ENCODE results near the gene BTLA.
"Not testable (repeated sequence)": the region's sequence is repeated elsewhere in the genome, so short reads cannot be mapped to it uniquely, and the experiment has no call there.

BTLA gene

DNA sequence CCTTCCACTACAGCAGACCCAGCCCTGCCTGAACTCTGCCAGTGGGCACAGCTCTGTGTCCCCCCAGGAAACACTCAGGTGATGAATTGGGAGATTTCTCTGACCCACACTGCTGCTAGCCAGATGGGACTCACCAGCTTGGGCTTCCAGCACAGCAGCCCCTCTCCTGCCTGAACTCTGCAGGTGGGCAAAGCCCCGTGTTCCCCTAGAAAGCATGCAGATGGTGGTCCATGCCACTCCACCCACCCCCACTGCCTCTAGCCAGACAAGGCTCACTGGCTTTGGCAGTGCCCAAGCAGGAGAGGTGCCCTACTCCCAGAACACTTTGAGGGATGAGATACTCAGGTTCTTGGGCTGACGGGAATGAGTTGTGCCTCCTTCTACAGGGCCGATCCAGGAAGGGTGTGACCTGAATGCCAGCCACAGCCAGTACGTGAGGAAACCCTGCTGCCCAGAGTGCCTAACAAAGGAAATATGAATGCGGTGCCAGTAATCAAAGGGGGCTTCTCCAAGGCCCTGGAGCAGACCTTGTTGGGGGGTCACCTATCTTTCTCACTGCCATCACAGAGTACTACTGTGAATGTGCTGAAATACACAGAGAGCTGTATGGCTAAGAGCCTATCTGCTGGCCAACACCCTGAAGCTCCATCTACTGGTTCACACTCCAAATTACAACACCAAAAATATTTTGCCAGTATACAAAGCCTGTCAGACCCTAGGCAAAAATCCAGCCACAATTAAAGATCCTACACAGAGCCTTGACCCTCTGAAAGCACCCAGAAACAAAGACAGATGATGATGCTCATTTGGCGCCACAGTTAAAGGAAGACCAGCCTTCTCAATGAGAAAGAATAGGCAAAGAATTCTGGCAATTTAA is 61.9 kb downstream of the BTLA start:
- DNase-seq: no peak

DNA sequence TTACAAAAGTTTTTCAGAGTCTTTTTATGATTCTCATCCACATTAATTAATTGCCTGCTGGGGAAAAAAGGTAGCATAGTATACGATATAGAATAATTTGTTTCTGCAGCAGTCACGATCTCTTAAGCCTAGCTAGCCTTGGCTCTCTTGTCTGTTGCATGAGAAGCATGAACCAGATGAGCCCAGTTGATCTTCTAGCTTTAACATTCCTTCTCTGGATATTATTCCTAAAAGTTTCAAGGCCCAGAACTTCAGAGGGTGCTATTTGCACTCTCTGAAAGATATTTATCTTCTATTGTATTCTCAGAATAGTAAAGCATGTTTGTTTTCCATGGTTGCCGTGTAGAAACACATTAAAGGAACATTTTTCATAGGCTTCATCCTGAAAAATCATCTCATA is 69.3 kb downstream of the BTLA start:
- no peak for DNase-seq

DNA sequence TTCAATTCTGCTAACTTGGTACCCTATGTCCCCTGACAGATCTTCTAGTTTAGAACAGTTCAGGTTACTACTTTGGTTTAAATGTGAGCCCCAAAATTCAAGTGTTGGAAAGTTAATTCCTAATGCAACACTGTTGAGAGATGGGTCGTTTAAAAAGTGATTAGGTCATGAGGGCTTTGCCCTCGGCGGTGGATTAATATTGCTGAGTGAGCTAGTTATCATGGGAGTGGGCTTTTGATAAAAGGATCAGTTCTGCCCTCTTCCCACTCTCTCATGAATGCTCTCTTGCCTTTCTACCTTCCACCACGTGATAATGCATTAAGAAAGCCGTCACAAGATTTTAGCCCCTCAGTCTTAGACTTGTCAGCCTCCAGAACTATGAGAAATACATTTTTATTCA is 72.1 kb downstream of the BTLA start:
- no peak for DNase-seq

DNA sequence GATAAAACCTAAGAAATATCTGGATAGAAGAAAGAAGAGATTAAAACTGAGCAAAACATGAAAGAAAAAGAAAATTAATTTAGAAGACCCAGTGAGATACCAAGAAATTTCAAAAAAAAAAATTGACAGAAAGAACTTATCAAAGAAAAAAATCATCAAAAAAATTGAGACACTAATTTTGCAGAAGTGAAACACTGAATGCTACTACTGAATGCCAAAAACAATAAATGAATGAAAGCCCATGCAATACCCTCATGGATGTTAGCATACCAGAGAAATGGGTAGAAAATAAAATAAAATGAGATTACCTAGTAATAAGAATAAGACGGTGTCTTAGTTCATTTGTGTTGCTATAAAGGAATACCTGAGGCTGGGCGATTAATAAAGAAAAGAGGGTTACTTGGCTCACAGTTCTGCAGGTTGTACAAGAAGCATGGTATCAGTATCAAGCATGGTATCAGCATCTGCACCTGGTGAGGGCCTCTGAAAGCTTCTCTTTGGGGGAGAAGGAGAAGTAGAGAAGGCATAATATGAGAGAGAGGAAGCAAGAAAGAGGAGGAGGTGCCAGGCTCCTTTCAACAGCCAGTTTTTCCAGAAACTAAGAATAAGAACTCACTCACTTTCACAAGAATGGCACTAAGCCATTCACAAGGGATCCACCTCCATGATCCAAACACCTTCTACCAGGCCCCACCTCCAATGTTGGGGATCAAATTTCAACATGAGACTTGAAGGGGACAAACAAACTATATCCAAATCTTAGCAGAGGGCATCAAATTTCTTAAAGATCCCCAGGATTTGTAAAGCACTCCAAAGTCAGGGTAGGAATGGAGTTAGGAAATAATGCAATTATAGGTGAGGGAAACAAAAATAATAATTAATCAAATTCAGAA is 73.2 kb downstream of the BTLA start:
- no peak for DNase-seq

DNA sequence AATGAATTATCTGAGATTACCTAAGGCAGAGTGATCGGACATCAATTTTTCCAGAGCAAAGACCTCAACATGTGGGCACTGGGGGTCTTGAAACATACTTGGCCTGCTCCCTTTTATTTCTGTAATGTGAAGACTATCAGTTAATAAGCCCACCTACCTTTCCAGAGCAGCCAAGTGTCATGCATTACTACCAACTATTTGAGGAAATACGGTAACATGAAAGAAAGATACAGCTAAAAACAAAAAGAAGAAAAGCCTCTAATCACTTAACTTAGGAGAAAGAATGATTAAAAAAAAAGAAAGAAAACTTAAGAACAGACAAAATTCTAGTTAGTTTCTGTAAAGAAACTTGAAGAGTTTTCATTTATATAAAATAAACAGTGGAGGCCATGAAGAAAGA is 73.9 kb downstream of the BTLA start:
- DNase-seq: no peak

DNA sequence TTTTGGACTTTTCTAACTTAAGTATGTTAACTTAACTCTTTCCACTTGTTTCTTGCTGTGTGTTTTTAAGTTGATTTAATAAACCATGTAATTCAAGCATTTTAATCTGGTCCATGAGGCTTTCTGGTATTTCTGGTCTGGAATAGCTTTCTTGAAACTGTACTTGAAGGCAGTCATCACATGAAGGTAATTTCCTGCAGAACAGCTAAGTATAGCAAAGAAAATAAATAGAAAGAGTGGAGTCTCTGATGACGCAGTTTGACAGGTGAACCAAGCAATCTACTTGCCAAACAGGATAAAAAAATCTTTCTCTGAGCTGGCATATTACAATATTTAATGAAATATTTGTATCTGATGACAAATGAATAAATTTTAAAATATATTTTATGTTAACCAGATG is 74.9 kb downstream of the BTLA start:
- DNase-seq: no peak

DNA sequence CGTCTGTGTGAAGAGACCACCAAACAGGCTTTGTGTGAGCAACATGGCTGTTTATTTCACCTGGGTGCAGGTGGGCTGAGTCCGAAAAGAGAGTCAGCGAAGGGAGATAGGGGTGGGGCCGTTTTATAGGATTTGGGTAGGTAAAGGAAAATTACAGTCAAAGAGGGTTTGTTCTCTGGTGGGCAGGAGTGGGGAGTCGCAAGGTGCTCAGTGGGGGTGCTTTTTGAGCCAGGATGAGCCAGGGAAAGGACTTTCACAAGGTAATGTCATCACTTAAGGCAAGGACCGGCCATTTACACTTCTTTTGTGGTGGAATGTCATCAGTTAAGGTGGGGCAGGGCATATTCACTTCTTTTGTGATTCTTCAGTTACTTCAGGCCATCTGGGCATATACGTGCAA is 76.4 kb downstream of the BTLA start:
- not testable (repeated sequence) for DNase-seq

DNA sequence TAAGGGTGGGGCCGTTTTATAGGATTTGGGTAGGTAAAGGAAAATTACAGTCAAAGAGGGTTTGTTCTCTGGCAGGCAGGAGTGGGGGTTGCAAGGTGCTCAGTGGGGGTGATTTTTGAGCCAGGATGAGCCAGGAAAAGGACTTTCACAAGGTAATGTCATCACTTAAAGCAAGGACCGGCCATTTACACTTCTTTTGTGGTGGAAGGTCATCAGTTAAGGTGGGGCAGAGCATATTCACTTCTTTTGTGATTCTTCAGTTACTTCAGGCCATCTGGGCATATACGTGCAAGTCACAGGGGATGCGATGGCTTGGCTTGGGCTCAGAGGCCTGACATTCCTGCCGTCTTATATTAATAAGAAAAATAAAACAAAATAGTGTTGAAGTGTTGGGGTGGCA is 80.7 kb downstream of the BTLA start:
- not testable (repeated sequence) for DNase-seq

DNA sequence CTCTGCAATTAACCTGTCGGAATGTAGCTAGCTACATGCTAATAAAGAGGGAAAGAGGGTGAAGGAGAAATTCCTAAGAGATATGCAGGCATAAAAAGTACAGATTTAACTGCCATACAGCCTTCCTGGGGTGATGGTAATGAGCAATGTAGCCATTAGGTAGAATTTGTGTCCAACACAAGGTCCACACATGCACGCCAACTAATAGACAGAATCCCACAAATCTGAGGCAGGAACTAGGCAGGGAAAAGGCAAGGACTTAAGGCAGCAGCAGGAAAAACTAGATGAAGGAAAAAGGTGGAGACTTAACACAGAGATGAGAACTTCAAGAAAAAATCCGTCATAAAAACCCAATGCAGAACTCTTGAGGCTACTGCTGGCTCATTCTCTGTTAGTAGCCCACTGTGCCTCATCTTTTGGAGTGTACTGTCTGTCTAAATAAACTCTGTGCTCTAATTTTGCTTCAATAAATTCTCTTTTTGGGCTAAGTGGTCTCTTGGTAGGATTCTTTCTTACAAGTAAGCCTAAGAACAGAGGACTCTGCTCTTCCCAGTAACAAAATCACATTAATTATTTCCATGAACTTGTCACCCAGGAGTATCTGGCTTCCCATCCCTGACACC is 81.5 kb downstream of the BTLA start:
- DNase-seq: no peak

DNA sequence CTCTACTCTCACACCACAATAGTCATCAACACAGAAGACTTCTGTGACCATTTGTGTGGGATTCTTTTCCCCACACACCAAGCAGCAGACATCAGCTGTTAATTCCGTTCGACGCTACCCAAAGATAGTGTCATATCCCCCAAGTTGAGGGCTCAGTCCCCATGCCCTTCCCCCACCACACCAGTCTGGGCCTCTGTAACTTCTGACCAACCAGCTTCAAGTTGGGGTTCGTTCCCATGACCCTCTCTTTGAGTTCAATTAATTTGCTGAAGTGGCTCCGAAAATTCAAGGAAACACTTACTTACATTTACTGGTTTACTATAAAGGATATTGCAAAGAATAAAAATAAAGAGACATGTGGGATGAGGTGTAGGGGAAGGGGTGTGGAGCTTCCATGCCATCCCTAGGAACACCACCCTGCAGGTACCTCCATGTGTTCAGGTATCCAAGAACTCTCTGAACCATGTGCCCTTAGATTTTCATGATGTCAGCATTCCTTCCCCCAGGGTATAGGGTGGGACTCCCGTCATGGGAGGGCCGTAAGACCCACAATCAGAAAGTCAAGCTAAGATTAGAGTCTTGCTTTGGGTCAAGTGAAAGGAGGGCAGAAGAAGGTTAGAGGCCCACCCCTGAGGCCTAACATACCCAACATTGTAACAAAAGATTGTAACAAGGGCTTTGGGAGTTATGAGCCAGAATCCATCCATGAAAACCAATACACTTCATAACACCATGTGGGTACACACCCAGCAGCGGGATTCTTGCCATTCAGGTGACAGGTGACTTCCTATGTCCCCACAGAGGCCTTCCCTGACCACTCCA is 82.7 kb downstream of the BTLA start:
- DNase-seq: no peak

DNA sequence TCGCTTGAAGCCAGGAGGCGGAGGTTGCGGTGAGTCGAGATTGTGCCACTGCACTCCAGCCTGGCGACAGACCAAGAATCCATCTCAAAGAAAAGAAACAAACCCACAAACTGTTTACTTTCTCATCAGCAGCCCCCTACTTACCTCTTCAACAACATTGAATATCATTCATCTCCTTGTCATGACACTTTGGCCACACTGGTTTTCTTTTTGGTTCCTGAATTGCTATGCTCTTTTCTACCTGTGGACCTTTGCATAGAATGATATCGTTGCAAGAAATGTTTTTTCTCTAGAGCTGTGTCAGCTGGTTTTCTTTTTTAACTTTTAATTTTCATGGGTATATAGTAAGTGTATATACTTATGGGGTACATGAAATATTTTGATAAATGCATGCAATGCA is 83.9 kb downstream of the BTLA start:
- DNase-seq: no peak

Data from activated CD4-positive, CD25-positive, alpha-beta regulatory T cell treated with anti-CD3 and anti-CD28 coated beads, Interleukin-2, amount 50 U/mL, for 72 hours (primary cell).